HG03045 (cell line): ENCODE data around the gene ODC1.
"Not testable (repeated sequence)": the region's sequence is repeated elsewhere in the genome, so short reads cannot be mapped to it uniquely, and the experiment has no call there.

Experiments
- ATAC-seq: cut with Tn5 transposase; IDR thresholded peaks from one replicate; pipeline ENCODE4 v1.9.1; 2021; ENCODE audit warnings: mild to moderate bottlenecking, moderate library complexity; ENCODE audit not compliant: unreplicated experiment

ODC1 gene

GRCh38 chr2:10447895-10448575 is at the start of gene ODC1:
Gene ODC1 (minus strand): TSS chr2:10448327. CDS start chr2:10445032, 3,295 bp downstream.
- peak; percentile 70 for ATAC-seq

- ATAC-seq = no peak
Observed at GRCh38 chr2:10497797-10498251, 49.7 kb upstream of the ODC1 start.

- no peak for ATAC-seq
Observed at GRCh38 chr2:10495988-10496313, 47.8 kb upstream of the ODC1 start.

- no peak for ATAC-seq
Observed at GRCh38 chr2:10495311-10495987, 47.3 kb upstream of the ODC1 start.

GRCh38 chr2:10494351-10495066 is 46.4 kb upstream of the ODC1 start:
- no peak for ATAC-seq

- peak; percentile 76 for ATAC-seq
Observed at GRCh38 chr2:10493634-10494281, 45.6 kb upstream of the ODC1 start.

GRCh38 chr2:10493075-10493633 is 45.0 kb upstream of the ODC1 start:
- ATAC-seq = no peak

GRCh38 chr2:10490806-10491291 is 42.7 kb upstream of the ODC1 start:
- no peak for ATAC-seq

- no peak for ATAC-seq
Observed at GRCh38 chr2:10489842-10490555, 41.9 kb upstream of the ODC1 start.

- ATAC-seq = not testable (repeated sequence)
Observed at GRCh38 chr2:10488142-10488541, 40.0 kb upstream of the ODC1 start.

- ATAC-seq = not testable (repeated sequence)
Observed at GRCh38 chr2:10487741-10488104, 39.6 kb upstream of the ODC1 start.

- no peak for ATAC-seq
Observed at GRCh38 chr2:10487081-10487740, 39.1 kb upstream of the ODC1 start.

- ATAC-seq = no peak
Observed at GRCh38 chr2:10486601-10487079, 38.5 kb upstream of the ODC1 start.

GRCh38 chr2:10486091-10486490 is 38.0 kb upstream of the ODC1 start:
- no peak for ATAC-seq

- ATAC-seq = no peak
Observed at GRCh38 chr2:10482913-10483312, 34.8 kb upstream of the ODC1 start.

GRCh38 chr2:10482460-10482859 is 34.3 kb upstream of the ODC1 start:
- no peak for ATAC-seq

GRCh38 chr2:10481666-10482157 is 33.6 kb upstream of the ODC1 start:
- ATAC-seq = no peak

GRCh38 chr2:10481055-10481665 is 33.0 kb upstream of the ODC1 start:
- no peak for ATAC-seq

GRCh38 chr2:10480359-10480949 is 32.3 kb upstream of the ODC1 start:
- no peak for ATAC-seq
